ENCODE data around the gene SPAG16.

Gene SPAG16

GRCh38 chr2:213284105-213285090 lies at the start of gene SPAG16:
Gene SPAG16, plus strand, starts transcription at chr2:213284464.
- peak; percentile 89 for DNase-seq (ENCODE audit: low read depth)

- DNase-seq (ENCODE audit: low read depth) = no peak
Observed at GRCh38 chr2:213234641-213235040, 49.6 kb upstream of the SPAG16 start.

GRCh38 chr2:213235741-213236140 lies 48.5 kb upstream of the SPAG16 start:
- DNase-seq (ENCODE audit: low read depth) = no peak

DNA sequence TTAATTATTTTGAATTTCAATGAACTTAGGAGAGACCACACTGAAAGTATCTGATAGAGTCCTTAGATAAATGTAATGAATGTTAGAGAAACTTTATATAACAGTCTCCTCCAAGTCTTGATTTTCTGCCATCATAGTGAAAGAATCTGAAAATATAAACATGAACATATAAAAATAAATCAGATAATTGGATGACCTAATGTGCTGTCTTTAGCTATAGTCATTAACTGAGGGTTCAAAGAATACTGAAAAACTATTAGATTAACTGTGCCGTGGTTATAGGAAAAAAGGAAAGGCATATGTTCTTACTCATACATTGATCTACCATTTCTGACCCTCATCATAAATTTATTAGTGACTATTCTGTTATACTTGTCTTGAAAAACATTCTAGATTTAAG lies 47.0 kb upstream of the SPAG16 start:
- DNase-seq (ENCODE audit: low read depth) = no peak

- DNase-seq (ENCODE audit: low read depth) = no peak
Observed at GRCh38 chr2:213237787-213238186, 46.5 kb upstream of the SPAG16 start.

- no peak for DNase-seq (ENCODE audit: low read depth)
Observed at GRCh38 chr2:213238753-213239495, 45.3 kb upstream of the SPAG16 start.

GRCh38 chr2:213241817-213242216 lies 42.4 kb upstream of the SPAG16 start:
- DNase-seq (ENCODE audit: low read depth) = no peak

DNA sequence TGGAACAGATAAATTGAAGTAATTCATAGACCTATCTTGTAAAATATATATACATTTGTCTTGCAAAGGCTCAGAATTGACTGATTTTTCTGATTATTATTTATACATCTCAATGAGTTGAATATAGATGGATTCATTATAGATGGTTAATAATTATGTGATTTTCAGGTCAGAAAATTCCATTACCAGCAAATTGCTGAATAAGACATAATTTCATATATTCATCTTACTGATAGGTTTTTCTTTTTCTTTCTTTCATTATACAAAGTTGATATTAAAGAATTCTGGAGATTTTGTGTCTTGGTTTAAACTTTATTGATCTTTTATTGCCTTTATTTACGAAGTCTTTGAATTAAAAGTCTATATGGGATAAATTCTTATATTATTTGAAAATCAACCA lies 41.6 kb upstream of the SPAG16 start:
- no peak for DNase-seq (ENCODE audit: low read depth)

- no peak for DNase-seq (ENCODE audit: low read depth)
Observed at GRCh38 chr2:213243189-213244044, 40.8 kb upstream of the SPAG16 start.

GRCh38 chr2:213246497-213247281 lies 37.6 kb upstream of the SPAG16 start:
- peak; percentile 35 for DNase-seq (ENCODE audit: low read depth)

DNA sequence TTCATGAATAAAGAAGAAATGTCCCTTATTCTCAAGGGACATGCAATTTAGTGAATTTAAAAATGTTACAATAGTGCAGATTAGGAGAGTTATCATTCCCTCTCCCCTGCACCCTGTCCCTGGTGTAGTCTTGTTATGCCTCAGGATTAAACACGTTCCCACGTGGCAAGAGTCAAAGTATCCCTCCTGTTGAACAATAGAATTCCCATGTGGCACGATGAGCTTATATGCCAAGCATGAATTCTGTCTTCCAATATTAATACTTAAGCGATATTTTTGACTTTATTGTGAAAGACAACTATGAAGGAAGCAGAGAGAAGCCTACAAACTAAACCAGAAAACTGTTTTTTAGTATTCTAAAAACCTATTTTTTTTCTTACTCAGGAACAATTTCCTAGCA lies 36.7 kb upstream of the SPAG16 start:
- no peak for DNase-seq (ENCODE audit: low read depth)

DNA sequence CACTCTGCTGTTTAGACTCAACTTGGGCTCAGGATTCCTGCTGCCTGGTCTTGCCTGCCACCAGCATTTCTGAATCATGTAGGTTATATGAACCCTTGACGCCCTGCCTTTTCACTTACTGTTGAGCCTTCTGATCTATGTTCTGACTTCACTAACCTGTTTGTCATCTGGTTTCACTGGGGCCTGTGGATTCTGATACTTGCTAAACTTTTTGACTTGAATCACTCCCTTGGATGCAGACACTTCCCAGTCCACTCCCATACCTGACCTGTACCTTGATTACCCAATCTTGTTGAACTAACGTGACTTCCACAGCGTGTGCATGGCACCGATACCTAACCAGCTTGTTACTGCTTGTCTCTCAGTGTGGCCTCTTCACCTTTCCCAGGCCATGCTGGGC lies 35.6 kb upstream of the SPAG16 start:
- DNase-seq (ENCODE audit: low read depth) = no peak

DNA sequence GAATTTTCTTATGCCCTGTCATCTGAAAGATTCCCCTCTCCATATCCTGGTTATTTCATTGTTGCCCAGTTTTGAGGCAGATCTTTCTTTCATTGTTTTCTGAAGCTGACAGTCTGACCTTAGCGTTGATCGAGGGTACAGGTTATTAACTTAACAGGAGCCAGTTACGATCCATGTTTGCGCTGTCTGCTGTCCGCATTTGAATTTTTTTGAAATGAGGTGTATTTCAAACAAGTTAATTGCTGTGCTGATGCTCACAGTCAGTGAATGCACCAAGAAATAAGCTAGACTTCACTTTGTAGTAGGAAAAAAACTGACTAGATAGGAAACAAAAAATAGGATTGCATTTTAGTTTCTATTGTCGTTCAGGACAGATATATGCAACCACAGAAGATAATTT lies 34.8 kb upstream of the SPAG16 start:
- DNase-seq (ENCODE audit: low read depth) = no peak

GRCh38 chr2:213251618-213252017 lies 32.6 kb upstream of the SPAG16 start:
- no peak for DNase-seq (ENCODE audit: low read depth)

GRCh38 chr2:213252206-213252605 lies 32.1 kb upstream of the SPAG16 start:
- DNase-seq (ENCODE audit: low read depth) = no peak

- no peak for DNase-seq (ENCODE audit: low read depth)
Observed at GRCh38 chr2:213253162-213253561, 31.1 kb upstream of the SPAG16 start.

GRCh38 chr2:213259266-213259665 lies 25.0 kb upstream of the SPAG16 start:
- no peak for DNase-seq (ENCODE audit: low read depth)

GRCh38 chr2:213261237-213261636 lies 23.0 kb upstream of the SPAG16 start:
- DNase-seq (ENCODE audit: low read depth) = no peak

DNA sequence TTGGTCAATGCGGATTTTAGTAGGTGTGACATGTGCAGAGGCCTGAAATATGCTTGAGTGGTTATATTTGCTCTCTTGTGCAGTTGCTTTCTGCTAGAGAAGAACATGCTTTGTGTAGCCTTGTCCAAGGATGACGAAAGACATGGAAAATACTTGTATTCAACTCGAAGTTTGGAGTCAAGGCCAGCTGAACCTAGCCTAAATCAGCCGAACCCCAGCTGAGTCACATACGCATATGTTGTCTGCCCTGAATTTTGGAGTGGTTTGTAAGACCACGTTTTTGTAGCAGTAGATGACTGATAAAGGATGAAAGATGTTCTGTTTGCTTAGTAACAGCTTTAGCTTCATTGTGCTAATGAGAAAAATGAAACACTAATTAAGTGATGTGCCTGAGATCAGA lies 22.5 kb upstream of the SPAG16 start:
- no peak for DNase-seq (ENCODE audit: low read depth)

DNA sequence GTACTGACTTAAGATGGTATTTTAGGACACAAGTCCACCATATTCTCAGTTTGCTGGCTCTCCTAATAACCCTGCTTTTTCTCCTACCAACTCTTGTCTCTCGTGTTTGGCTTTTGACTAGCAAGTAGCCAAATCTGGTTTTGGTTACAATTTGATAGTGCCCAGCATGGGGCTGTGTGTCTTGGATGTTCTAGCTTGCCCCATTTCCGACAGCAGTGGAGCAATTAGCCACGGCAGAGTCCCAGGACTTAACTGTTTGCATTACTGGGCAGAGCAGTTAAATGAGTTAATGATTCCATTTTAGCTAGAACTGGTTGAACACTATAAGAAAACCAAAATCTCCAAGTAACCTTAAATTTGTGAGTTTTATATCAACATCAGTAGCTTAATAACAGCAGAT lies 18.6 kb upstream of the SPAG16 start:
- DNase-seq (ENCODE audit: low read depth) = no peak

GRCh38 chr2:213266421-213266820 lies 17.8 kb upstream of the SPAG16 start:
- no peak for DNase-seq (ENCODE audit: low read depth)
